Vagina (tissue), 2 donors: ENCODE data around the gene QKI. TPM values are rescaled to one million over a fixed set of nuclear protein-coding genes. Genes with fewer than 3 reads are reported as not detected.

Source experiments
- DNase-seq, 2 donors: peaks; one replicate each; pipeline ENCODE4 v3.0.0-alpha.2; 2017; ENCODE audit errors: extremely low spot score in 2 of 2
- H3K27ac ChIP-seq: fragments of 200-600 bp; sonication (generic); one replicate; pipeline ENCODE4 v1.5.1; 2019
- H3K27me3 ChIP-seq: fragments of 200-600 bp; sonication (generic); one replicate; pipeline ENCODE4 v1.5.1; 2019
- H3K36me3 ChIP-seq, 2 donors: fragments of 200-600 bp; sonication (generic); one replicate each; pipeline ENCODE4 v1.5.1; 2017 to 2019
- H3K4me1 ChIP-seq: fragments of 200-600 bp; sonication (generic); one replicate; pipeline ENCODE4 v1.5.1; 2019
- H3K4me3 ChIP-seq, 2 donors: fragments of 200-600 bp; sonication (generic); 1 replicate in 1 of 2; 2 replicates in 1 of 2; pipeline ENCODE4 v1.5.1; 2016 to 2019
- H3K9me3 ChIP-seq: fragments of 200-600 bp; sonication (generic); one replicate; pipeline ENCODE4 v1.5.1; 2019
- CTCF ChIP-seq, 3 experiments: fragments of 450-650 bp in 2 of 3; fragments of 200-600 bp in 1 of 3; sonication (generic) in 1 of 3; IDR thresholded peaks; one replicate each; pipeline ENCODE4 v1.5.1; 2017 to 2019; ENCODE audit warnings: antibody characterized with exemption in 3 of 3, mild to moderate bottlenecking in 2 of 3, moderate library complexity in 2 of 3
- POLR2A ChIP-seq, 2 donors: fragments of 450-650 bp; IDR thresholded peaks; one replicate each; pipeline ENCODE4 v1.6.1; 2017; ENCODE audit warnings: antibody characterized with exemption in 2 of 2, mild to moderate bottlenecking in 2 of 2, moderate library complexity in 2 of 2
- POLR2AphosphoS5 ChIP-seq, 2 donors: sonication (generic); formaldehyde crosslinking; IDR thresholded peaks; one replicate each; pipeline ENCODE4 v1.9.0; 2017; ENCODE audit warnings: antibody characterized with exemption in 2 of 2, mild to moderate bottlenecking in 2 of 2, low read depth in 1 of 2; ENCODE audit not compliant: insufficient read depth in 1 of 2
- intact Hi-C: fragments of 100-400 bp; cut with DNase I; formaldehyde crosslinking; loops from one replicate; pipeline ENCODE4 v1.15.1; 2023
- total RNA-seq: library from RNA; depleted of rRNA; stranded (reverse); fragments of >200 nt; gene quantifications from one replicate; pipeline ENCODE4 v1.2.3, GENCODE V29; 2016

The QKI gene
- total RNA-seq, 1 donor from 2014 or later = 142 TPM

- H3K27ac ChIP-seq = no peak overlapping the region
- no peaks in the 10 kb centered on the region for H3K4me1 ChIP-seq
- no peaks in the 10 kb centered on the region for H3K27me3 ChIP-seq
- TF ChIP-seq POLR2AphosphoS5 (IDR thresholded peaks at IDR 0.05; ENCODE audit: insufficient read depth in 1 of 2, low read depth in 1 of 2) (no peak), POLR2A (IDR thresholded peaks at IDR 0.05) (no peak), CTCF (IDR thresholded peaks at IDR 0.05) (no peak)
- peaks cover 0 to 14% of the 10 kb centered on the region in 2 donors for H3K36me3 ChIP-seq
- DNase-seq = no peak
- no peaks in the 10 kb centered on the region for H3K9me3 ChIP-seq
- no peak overlapping the region for H3K4me3 ChIP-seq
- intact Hi-C loops = no loop called here
Observed at GRCh38 chr6:163573503-163574179, 159.1 kb downstream of the QKI start.

DNA sequence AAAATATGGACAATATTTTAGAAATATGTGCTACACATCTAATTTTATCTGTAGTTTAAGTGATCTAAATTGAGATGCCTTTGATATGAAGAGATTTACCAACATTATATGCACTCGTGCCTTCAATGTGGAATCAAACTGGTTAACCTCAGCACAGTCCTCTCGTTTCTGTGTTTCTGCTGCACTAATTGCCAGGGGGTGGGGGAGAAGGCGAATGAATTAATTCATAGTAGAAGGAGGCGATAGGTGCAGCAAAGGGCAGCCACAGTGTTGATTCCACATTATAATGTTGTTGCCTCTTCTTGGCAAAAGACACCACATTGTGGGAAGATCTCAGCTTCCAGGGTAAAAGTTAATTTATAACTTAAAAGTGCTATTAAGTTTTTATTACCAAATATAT, 161.6 kb downstream of the QKI start:
- intact Hi-C loops = no loop called here
- H3K36me3 ChIP-seq = peaks cover 0 to 7% of the 10 kb centered on the region in 2 donors
- TF ChIP-seq CTCF (IDR thresholded peaks at IDR 0.05) (no peak), POLR2A (IDR thresholded peaks at IDR 0.05) (no peak), POLR2AphosphoS5 (IDR thresholded peaks at IDR 0.05; ENCODE audit: insufficient read depth in 1 of 2, low read depth in 1 of 2) (no peak)
- H3K9me3 ChIP-seq = no peaks in the 10 kb centered on the region
- peaks cover 6% of the 10 kb centered on the region for H3K4me1 ChIP-seq
- no peak overlapping the region for H3K27ac ChIP-seq
- H3K4me3 ChIP-seq = no peak overlapping the region
- DNase-seq = no peak
- no peaks in the 10 kb centered on the region for H3K27me3 ChIP-seq

- H3K4me3 ChIP-seq = no peak overlapping the region
- DNase-seq = no peak
- no peaks in the 10 kb centered on the region for H3K27me3 ChIP-seq
- H3K27ac ChIP-seq = no peak overlapping the region
- H3K4me1 ChIP-seq = peaks cover 6% of the 10 kb centered on the region
- H3K9me3 ChIP-seq = no peaks in the 10 kb centered on the region
- TF ChIP-seq POLR2A (IDR thresholded peaks at IDR 0.05) = no peak
- no peak for TF ChIP-seq CTCF (IDR thresholded peaks at IDR 0.05)
- TF ChIP-seq POLR2AphosphoS5 (IDR thresholded peaks at IDR 0.05; ENCODE audit: insufficient read depth in 1 of 2, low read depth in 1 of 2) = no peak
- intact Hi-C loops = no loop called here
- peaks cover 0 to 5% of the 10 kb centered on the region in 2 donors for H3K36me3 ChIP-seq
Observed at GRCh38 chr6:163577404-163577803, 162.9 kb downstream of the QKI start.

GRCh38 chr6:163579111-163579879, 164.8 kb downstream of the QKI start:
- Histone ChIP-seq H3K4me3 (no peak overlapping the region), H3K27me3 (no peaks in the 10 kb centered on the region), H3K4me1 (peaks cover 6% of the 10 kb centered on the region), H3K27ac (no peak overlapping the region), H3K9me3 (no peaks in the 10 kb centered on the region), H3K36me3 (no peaks in the 10 kb centered on the region)
- TF ChIP-seq POLR2AphosphoS5 (IDR thresholded peaks at IDR 0.05; ENCODE audit: insufficient read depth in 1 of 2, low read depth in 1 of 2) (no peak), POLR2A (IDR thresholded peaks at IDR 0.05) (no peak), CTCF (IDR thresholded peaks at IDR 0.05) (no peak)
- DNase-seq = no peak
- intact Hi-C loops = no loop called here

DNA sequence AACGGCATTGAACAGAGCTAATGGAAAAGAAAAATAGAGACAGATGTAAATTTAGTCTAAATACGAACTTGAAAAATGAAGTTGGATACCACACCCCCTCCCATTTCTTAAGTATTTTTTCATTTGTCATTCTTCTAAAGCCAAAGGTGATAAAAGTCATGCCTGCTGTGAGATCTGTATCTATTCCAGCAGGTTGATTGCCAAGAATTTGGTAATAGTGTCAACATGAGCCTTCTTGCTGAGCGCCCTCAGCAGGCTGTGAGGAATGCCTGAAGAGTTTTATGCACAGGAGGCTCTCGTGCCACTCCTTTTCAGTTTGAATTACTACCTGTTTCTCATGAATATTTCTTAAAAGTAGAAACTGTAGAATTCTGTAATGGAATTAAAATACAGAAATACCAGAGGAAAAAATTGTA, 165.4 kb downstream of the QKI start:
- no peaks in the 10 kb centered on the region for H3K27me3 ChIP-seq
- H3K27ac ChIP-seq = no peak overlapping the region
- no peak for DNase-seq
- no peak for TF ChIP-seq POLR2A (IDR thresholded peaks at IDR 0.05)
- H3K9me3 ChIP-seq = no peaks in the 10 kb centered on the region
- intact Hi-C loops = no loop called here
- peaks cover 6% of the 10 kb centered on the region for H3K4me1 ChIP-seq
- H3K4me3 ChIP-seq = no peak overlapping the region
- H3K36me3 ChIP-seq = no peaks in the 10 kb centered on the region
